HepG2 (cell line): ENCODE results near the gene SH2D6. TPM values are rescaled to one million over a fixed set of nuclear protein-coding genes. Genes with fewer than 3 reads are reported as not detected.

Source experiments
- CEBPG ChIP-seq: IDR thresholded peaks from 2 replicates; pipeline ENCODE4 v1.6.1; 2016
- E2F2 ChIP-seq: sonication (generic); formaldehyde crosslinking; IDR thresholded peaks from 2 replicates; pipeline ENCODE4 v1.4.0; 2020; ENCODE audit warnings: missing genetic modification reagents, borderline replicate concordance
- EP300 ChIP-seq, 3 experiments: sonication (generic) in 1 of 3; formaldehyde crosslinking in 1 of 3; IDR thresholded peaks; 2 replicates each; pipeline versions ENCODE4 v1.5.1 to v1.6.1; 2011 to 2020; ENCODE audit warnings: low read depth in 2 of 3, low read length in 2 of 3, borderline replicate concordance in 1 of 3, improper control_type of control experiment in 1 of 3, mild to moderate bottlenecking in 1 of 3, missing genetic modification reagents in 1 of 3, moderate library complexity in 1 of 3
- HIVEP1 ChIP-seq: sonication (generic); formaldehyde crosslinking; IDR thresholded peaks from 2 replicates; pipeline ENCODE4 v1.4.0; 2020; ENCODE audit warnings: mild to moderate bottlenecking, missing genetic modification reagents
- IRF9 ChIP-seq: sonication (generic); formaldehyde crosslinking; IDR thresholded peaks from 2 replicates; pipeline ENCODE4 v1.8.0; 2022; ENCODE audit warnings: missing genetic modification reagents, mild to moderate bottlenecking, borderline replicate concordance
- KLF13 ChIP-seq: sonication (generic); formaldehyde crosslinking; IDR thresholded peaks from 2 replicates; pipeline ENCODE4 v1.4.0; 2020; ENCODE audit warnings: mild to moderate bottlenecking, missing genetic modification reagents
- NFAT5 ChIP-seq: sonication (generic); formaldehyde crosslinking; IDR thresholded peaks from 2 replicates; pipeline ENCODE4 v1.4.0; 2020; ENCODE audit warnings: missing genetic modification reagents
- NFE2L1 ChIP-seq: sonication (generic); formaldehyde crosslinking; IDR thresholded peaks from 2 replicates; pipeline ENCODE4 v1.4.0; 2020; ENCODE audit warnings: missing genetic modification reagents, mild to moderate bottlenecking, borderline replicate concordance
- NFYB ChIP-seq: sonication (generic); formaldehyde crosslinking; IDR thresholded peaks from 2 replicates; pipeline ENCODE4 v1.4.0; 2020; ENCODE audit warnings: missing genetic modification reagents
- RCOR2 ChIP-seq: IDR thresholded peaks from 2 replicates; pipeline ENCODE4 v1.6.1; 2016; ENCODE audit warnings: missing biosample characterization, missing genetic modification reagents
- SKIL ChIP-seq: sonication (generic); formaldehyde crosslinking; IDR thresholded peaks from 2 replicates; pipeline ENCODE4 v1.8.0; 2022; ENCODE audit warnings: missing genetic modification reagents, mild to moderate bottlenecking, moderate library complexity, borderline replicate concordance
- SSRP1 ChIP-seq: IDR thresholded peaks from 2 replicates; pipeline ENCODE4 v1.6.1; 2016; ENCODE audit warnings: control low read depth
- TAF1 ChIP-seq: sonication (generic); formaldehyde crosslinking; IDR thresholded peaks from 2 replicates; pipeline ENCODE4 v1.4.0; 2020; ENCODE audit warnings: missing genetic modification reagents
- TAF15 ChIP-seq: fragments of 200-400 bp; formaldehyde crosslinking; IDR thresholded peaks from one replicate; pipeline ENCODE4 v1.6.1; 2018; ENCODE audit warnings: mild to moderate bottlenecking, low read depth, low read length; ENCODE audit not compliant: poor library complexity, severe bottlenecking
- THRA ChIP-seq: sonication (generic); formaldehyde crosslinking; IDR thresholded peaks from 2 replicates; pipeline ENCODE4 v1.4.0; 2020; ENCODE audit warnings: missing genetic modification reagents, borderline replicate concordance
- ZNF563 ChIP-seq: sonication (generic); formaldehyde crosslinking; IDR thresholded peaks from 2 replicates; pipeline ENCODE4 v1.8.0; 2022; ENCODE audit warnings: mild to moderate bottlenecking, moderate library complexity, missing genetic modification reagents
- ZNF619 ChIP-seq: sonication (generic); formaldehyde crosslinking; IDR thresholded peaks from 2 replicates; pipeline ENCODE4 v1.4.0; 2020; ENCODE audit warnings: mild to moderate bottlenecking, missing genetic modification reagents
- polyA plus RNA-seq, 8 experiments: library from polyadenylated mRNA; depleted of rRNA in 3 of 8; stranded (reverse) in 7 of 8; unstranded in 1 of 8; fragments of >200 nt; fragmentation: Illumina TruSeq in 4 of 8; extraction: Trizol in 4 of 8; gene quantifications; 2 replicates each; pipeline versions ENCODE4 v1.2.1 to v1.2.3, GENCODE V29; 2011 to 2016; ENCODE audit warnings: low read depth in 4 of 8, missing spikeins in 1 of 8, mixed read lengths in 1 of 8; ENCODE audit not compliant: insufficient read depth in 1 of 8
- total RNA-seq, 5 experiments: library from RNA; depleted of rRNA; stranded (reverse); fragments of >200 nt; fragmentation: Illumina TruSeq; extraction: Trizol; gene quantifications; 2 replicates each; pipeline ENCODE4 v1.2.3, GENCODE V29; 2016; ENCODE audit warnings: low read depth in 1 of 5

Gene SH2D6
- total and polyA plus RNA-seq, 2 of the 13 experiments (the other 11 are each of a cell fraction or from before 2014, with no cell fraction given): 0.11 to 0.26 TPM

- TF ChIP-seq E2F2: no peak
- TF ChIP-seq KLF13 (CRISPR knock-in tag): no peak
- TF ChIP-seq TAF1 (CRISPR knock-in tag): no peak
- no peak for TF ChIP-seq ZNF563 (CRISPR knock-in tag)
- TF ChIP-seq SKIL (CRISPR knock-in tag): no peak
- TF ChIP-seq NFAT5 (CRISPR knock-in tag): 0 out of 2 replicates have a peak, but pooled peaks have one; percentile 26
- peak; percentile 79; the same call in 1 of the 2 replicates for TF ChIP-seq RCOR2 (CRISPR knock-in tag)
- peak; percentile 64 for TF ChIP-seq TAF15
- peak; percentile 46 to 74; a peak in 2 of 4 replicates for TF ChIP-seq EP300 (IDR thresholded peaks at IDR 0.05; ENCODE audit: low read depth in 2 of 2, low read length in 2 of 2)
- no peak; the same call in 1 of the 2 replicates for TF ChIP-seq EP300 (CRISPR knock-in tag; IDR thresholded peaks at IDR 0.05; ENCODE audit: borderline replicate concordance)
- no peak for TF ChIP-seq SSRP1 (CRISPR knock-in tag)
- TF ChIP-seq CEBPG (CRISPR knock-in tag): peak; percentile 64
- no peak for TF ChIP-seq IRF9 (CRISPR knock-in tag)
- TF ChIP-seq ZNF619: peak; percentile 34; the same call in 1 of the 2 replicates
- TF ChIP-seq HIVEP1 (CRISPR knock-in tag): peak; percentile 46; the same call in 1 of the 2 replicates
- peak; percentile 90 for TF ChIP-seq THRA
- no peak for TF ChIP-seq NFE2L1 (CRISPR knock-in tag)
- TF ChIP-seq NFYB: 0 out of 2 replicates have a peak, but pooled peaks have one; percentile 11
Measured at GRCh38 chr2:85420536-85421259, 2.2 kb downstream of the SH2D6 start (continued).
